ENCODE results near the gene LARP4B.

The LARP4B gene

GRCh38 chr10:805620-806305, 125.7 kb downstream of the LARP4B start:
- ATAC-seq: peak in 1 of 2 donors; percentile 8

GRCh38 chr10:804787-805619, 126.5 kb downstream of the LARP4B start:
- no peak for ATAC-seq

GRCh38 chr10:804191-804781, 127.2 kb downstream of the LARP4B start:
- ATAC-seq: no peak

GRCh38 chr10:803041-803741, 128.3 kb downstream of the LARP4B start:
- peak in 1 of 2 donors; percentile 21 for ATAC-seq

GRCh38 chr10:802506-802905, 129.0 kb downstream of the LARP4B start:
- ATAC-seq: no peak

- ATAC-seq: no peak
Observed at GRCh38 chr10:797179-797578, 134.3 kb downstream of the LARP4B start.

- ATAC-seq: no peak
Observed at GRCh38 chr10:796233-796632, 135.3 kb downstream of the LARP4B start.

- ATAC-seq: no peak
Observed at GRCh38 chr10:794382-794956, 137.0 kb downstream of the LARP4B start.

GRCh38 chr10:792792-793100, 138.8 kb downstream of the LARP4B start:
- ATAC-seq: no peak

- no peak for ATAC-seq
Observed at GRCh38 chr10:792083-792791, 139.3 kb downstream of the LARP4B start.

GRCh38 chr10:791639-792038, 139.9 kb downstream of the LARP4B start:
- no peak for ATAC-seq

- no peak for ATAC-seq
Observed at GRCh38 chr10:790821-791551, 140.5 kb downstream of the LARP4B start.

GRCh38 chr10:789831-790701, 141.4 kb downstream of the LARP4B start:
- ATAC-seq: no peak

- no peak for ATAC-seq
Observed at GRCh38 chr10:788796-789748, 142.4 kb downstream of the LARP4B start.

- ATAC-seq: no peak
Observed at GRCh38 chr10:787933-788651, 143.4 kb downstream of the LARP4B start.

GRCh38 chr10:786633-787474, 144.7 kb downstream of the LARP4B start:
- no peak for ATAC-seq

- no peak for ATAC-seq
Observed at GRCh38 chr10:785861-786214, 145.7 kb downstream of the LARP4B start.

Measured in activated CD4-positive, CD25-positive, alpha-beta regulatory T cell treated with anti-CD3 and anti-CD28 coated beads, Interleukin-2, amount 50 U/mL, for 24 hours (primary cell).